HL-60 (cell line): ENCODE data around the gene PUM2.
"Not testable (repeated sequence)": the region's sequence is repeated elsewhere in the genome, so short reads cannot be mapped to it uniquely, and the experiment has no call there.

ENCODE experiments used
- DNase-seq, 2 experiments: peaks; one replicate each; pipeline ENCODE4 v3.0.0-alpha.2; 2010 to 2020; ENCODE audit warnings: low read depth in 1 of 2, low spot score in 1 of 2
- H3K27ac ChIP-seq: fragments of 250-450 bp; sonication (Bioruptor Pico); replicated peaks from 2 replicates; pipeline ENCODE4 v1.5.1; 2020; ENCODE audit warnings: mild to moderate bottlenecking, moderate library complexity
- H3K27me3 ChIP-seq: fragments of 250-450 bp; sonication (Bioruptor Pico); 2 replicates; pipeline ENCODE4 v1.5.1; 2021; ENCODE audit warnings: mild to moderate bottlenecking, moderate library complexity; ENCODE audit not compliant: insufficient read depth, poor library complexity, severe bottlenecking
- H3K4me3 ChIP-seq: replicated peaks from 2 replicates; pipeline ENCODE4 v1.5.1; 2011; ENCODE audit warnings: mild to moderate bottlenecking, control low read depth, low read length; ENCODE audit not compliant: insufficient read depth
- CTCF ChIP-seq: IDR thresholded peaks from one replicate; pipeline ENCODE4 v1.5.1; 2011; ENCODE audit warnings: low read length, control low read depth, inconsistent platforms; ENCODE audit not compliant: insufficient read depth
- GABPA ChIP-seq: IDR thresholded peaks from 2 replicates; pipeline ENCODE4 v1.6.1; 2012; ENCODE audit warnings: low read depth
- POLR2AphosphoS5 ChIP-seq: IDR thresholded peaks from 2 replicates; pipeline ENCODE4 v1.6.1; 2012; ENCODE audit warnings: low read depth
- REST ChIP-seq: IDR thresholded peaks from 2 replicates; pipeline ENCODE4 v1.6.1; 2012; ENCODE audit warnings: low read depth; ENCODE audit not compliant: insufficient replicate concordance
- SPI1 ChIP-seq: IDR thresholded peaks from 2 replicates; pipeline ENCODE4 v1.6.1; 2012; ENCODE audit warnings: low read depth, mild to moderate bottlenecking, borderline replicate concordance

The PUM2 gene

GRCh38 chr2:20250436-20250835, 100.2 kb downstream of the PUM2 start:
- DNase-seq: no peak
- TF ChIP-seq POLR2AphosphoS5: no peak
- no peak for TF ChIP-seq CTCF
- no peak for TF ChIP-seq GABPA
- TF ChIP-seq REST: no peak
- no peak for TF ChIP-seq SPI1

GRCh38 chr2:20249170-20249569, 101.5 kb downstream of the PUM2 start:
- TF ChIP-seq GABPA (no peak), POLR2AphosphoS5 (no peak), REST (no peak), CTCF (no peak), SPI1 (no peak)
- DNase-seq: no peak
- no peak overlapping the region for H3K27ac ChIP-seq
- no peaks in the 10 kb centered on the region for H3K27me3 ChIP-seq
- no peak overlapping the region for H3K4me3 ChIP-seq

More at GRCh38 chr2:20250436-20250835, 100.2 kb downstream of the PUM2 start:
- no peak overlapping the region for H3K4me3 ChIP-seq
- no peak overlapping the region for H3K27ac ChIP-seq
- H3K27me3 ChIP-seq: no peaks in the 10 kb centered on the region

- no peak for DNase-seq
- TF ChIP-seq CTCF (no peak), SPI1 (no peak), REST (no peak), GABPA (no peak), POLR2AphosphoS5 (no peak; the same call in 1 of the 2 replicates)
- Histone ChIP-seq H3K27me3 (no peaks in the 10 kb centered on the region), H3K4me3 (no peak overlapping the region), H3K27ac (no peak overlapping the region)
Observed at GRCh38 chr2:20247084-20247483, 103.6 kb downstream of the PUM2 start.

GRCh38 chr2:20243637-20244036, 107.0 kb downstream of the PUM2 start:
- DNase-seq, H3K4me3 ChIP-seq: not testable (repeated sequence)

More at GRCh38 chr2:20243637-20244036, 107.0 kb downstream of the PUM2 start:
- H3K27me3 ChIP-seq, H3K27ac ChIP-seq: not testable (repeated sequence)
